Fibroblast of lung (primary cell): ENCODE data around the gene MAP1LC3C. TPM values are rescaled to one million over a fixed set of nuclear protein-coding genes. Genes with fewer than 3 reads are reported as not detected.

Experiments used
- DNase-seq, 2 donors: peaks; one replicate each; pipeline versions ENCODE4 v3.0.0 to v3.0.0-alpha.2; 2010; ENCODE audit warnings: low read depth in 2 of 2
- H2AFZ ChIP-seq: 2 replicates; pipeline ENCODE4 v1.5.1; 2012; ENCODE audit warnings: low read length, control low read depth, inconsistent platforms
- H3K27ac ChIP-seq: 2 replicates; pipeline ENCODE4 v1.5.1; 2011; ENCODE audit warnings: low read length, control low read depth; ENCODE audit not compliant: insufficient read depth
- H3K27me3 ChIP-seq: 2 replicates; pipeline ENCODE4 v1.5.1; 2011; ENCODE audit warnings: mild to moderate bottlenecking, low read length; ENCODE audit not compliant: control insufficient read depth, insufficient read depth
- H3K36me3 ChIP-seq: 2 replicates; pipeline ENCODE4 v1.5.1; 2011; ENCODE audit warnings: low read length; ENCODE audit not compliant: control insufficient read depth, insufficient read depth
- H3K4me1 ChIP-seq: 2 replicates; pipeline ENCODE4 v1.5.1; 2011; ENCODE audit warnings: low read length; ENCODE audit not compliant: control insufficient read depth, insufficient read depth; ENCODE audit errors: extremely low read depth
- H3K4me2 ChIP-seq: 2 replicates; pipeline ENCODE4 v1.5.1; 2011; ENCODE audit warnings: low read length, control low read depth; ENCODE audit not compliant: insufficient read depth; ENCODE audit errors: extremely low read depth
- H3K4me3 ChIP-seq, 4 experiments: fragments of 200-600 bp in 1 of 4; sonication (generic) in 1 of 4; replicated peaks in 1 of 4; 2 replicates each; pipeline ENCODE4 v1.5.1; 2011 to 2016; ENCODE audit warnings: low read length in 4 of 4, low read depth in 3 of 4, mild to moderate bottlenecking in 3 of 4, control low read depth in 2 of 4, inconsistent platforms in 1 of 4, mixed read lengths in 1 of 4; ENCODE audit not compliant: insufficient read depth in 1 of 4; ENCODE audit errors: control extremely low read depth in 1 of 4
- H3K79me2 ChIP-seq: 2 replicates; pipeline ENCODE4 v1.5.1; 2012; ENCODE audit warnings: mild to moderate bottlenecking, low read length, inconsistent platforms; ENCODE audit not compliant: control insufficient read depth, insufficient read depth
- H3K9ac ChIP-seq: 2 replicates; pipeline ENCODE4 v1.5.1; 2011; ENCODE audit warnings: mild to moderate bottlenecking, low read length, control low read depth; ENCODE audit not compliant: insufficient read depth
- H3K9me3 ChIP-seq: 2 replicates; pipeline ENCODE4 v1.5.1; 2012; ENCODE audit warnings: low read depth, low read length; ENCODE audit not compliant: control insufficient read depth, insufficient read depth
- H4K20me1 ChIP-seq: 2 replicates; pipeline ENCODE4 v1.5.1; 2011; ENCODE audit warnings: low read length; ENCODE audit not compliant: control insufficient read depth, insufficient read depth; ENCODE audit errors: extremely low read depth
- CTCF ChIP-seq, 2 donors: IDR thresholded peaks in 1 of 2; conservative IDR thresholded peaks in 1 of 2; 1 replicate in 1 of 2; 2 replicates in 1 of 2; pipeline ENCODE4 v1.5.1; 2011 to 2012; ENCODE audit warnings: low read length in 2 of 2, control low read depth in 1 of 2, inconsistent platforms in 1 of 2, low read depth in 1 of 2, mild to moderate bottlenecking in 1 of 2
- EZH2 ChIP-seq: IDR thresholded peaks from 2 replicates; pipeline ENCODE4 v1.5.1; 2012; ENCODE audit warnings: low read length, control low read depth, mild to moderate bottlenecking; ENCODE audit errors: missing control alignments
- polyA plus RNA-seq, 2 donors: library from polyadenylated mRNA; depleted of rRNA in 1 of 2; stranded (reverse) in 1 of 2; unstranded in 1 of 2; fragments of >200 nt; gene quantifications; 2 replicates each; pipeline ENCODE4 v1.2.1, GENCODE V29; 2011 to 2012; ENCODE audit warnings: missing spikeins in 1 of 2
- total RNA-seq: library from RNA; depleted of rRNA; stranded (reverse); fragments of >200 nt; gene quantifications from 2 replicates; pipeline ENCODE4 v1.2.1, GENCODE V29; 2014

Gene MAP1LC3C
- total and polyA plus RNA-seq, 2 donors (not counting 1 experiment from before 2014, with no cell fraction given) = 0.53 to 0.66 TPM

DNA sequence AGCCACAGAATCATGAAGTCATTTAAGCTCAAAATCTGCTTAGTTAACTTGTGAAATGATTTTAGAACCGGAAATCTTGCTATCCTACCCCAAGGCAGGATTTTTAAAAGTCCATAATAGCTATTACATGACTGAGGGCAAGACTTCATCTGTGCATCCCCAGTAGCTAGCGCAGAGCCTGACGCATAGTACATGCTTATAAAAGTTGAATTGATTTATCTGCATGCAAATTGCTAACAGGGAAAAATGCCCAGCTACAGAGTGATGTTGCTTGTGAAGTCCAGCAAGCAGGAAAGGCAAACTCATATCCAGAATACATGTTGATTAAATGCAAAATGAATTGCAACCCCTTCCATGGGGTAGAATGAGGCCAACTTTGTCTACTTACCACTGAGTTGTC is 8.1 kb upstream of the MAP1LC3C start:
- H3K27ac ChIP-seq = no peak overlapping the region
- no peak overlapping the region for H2AFZ ChIP-seq
- no peaks in the 10 kb centered on the region for H3K4me1 ChIP-seq
- H3K27me3 ChIP-seq = no peaks in the 10 kb centered on the region
- H3K36me3 ChIP-seq = no peaks in the 10 kb centered on the region
- no peaks in the 10 kb centered on the region for H3K9me3 ChIP-seq
- no peaks in the 10 kb centered on the region for H3K79me2 ChIP-seq
- TF ChIP-seq EZH2 (no peak), CTCF (conservative IDR thresholded peaks at IDR 0.05 in 1 of 2, IDR thresholded peaks at IDR 0.05 in 1 of 2; ENCODE audit: low read depth in 1 of 2, low read length in 2 of 2) (no peak)
- no peak overlapping the region for H3K9ac ChIP-seq
- H3K4me3 ChIP-seq = no peak overlapping the region
- H4K20me1 ChIP-seq = no peaks in the 10 kb centered on the region
- H3K4me2 ChIP-seq = no peak overlapping the region
- no peak for DNase-seq

DNA sequence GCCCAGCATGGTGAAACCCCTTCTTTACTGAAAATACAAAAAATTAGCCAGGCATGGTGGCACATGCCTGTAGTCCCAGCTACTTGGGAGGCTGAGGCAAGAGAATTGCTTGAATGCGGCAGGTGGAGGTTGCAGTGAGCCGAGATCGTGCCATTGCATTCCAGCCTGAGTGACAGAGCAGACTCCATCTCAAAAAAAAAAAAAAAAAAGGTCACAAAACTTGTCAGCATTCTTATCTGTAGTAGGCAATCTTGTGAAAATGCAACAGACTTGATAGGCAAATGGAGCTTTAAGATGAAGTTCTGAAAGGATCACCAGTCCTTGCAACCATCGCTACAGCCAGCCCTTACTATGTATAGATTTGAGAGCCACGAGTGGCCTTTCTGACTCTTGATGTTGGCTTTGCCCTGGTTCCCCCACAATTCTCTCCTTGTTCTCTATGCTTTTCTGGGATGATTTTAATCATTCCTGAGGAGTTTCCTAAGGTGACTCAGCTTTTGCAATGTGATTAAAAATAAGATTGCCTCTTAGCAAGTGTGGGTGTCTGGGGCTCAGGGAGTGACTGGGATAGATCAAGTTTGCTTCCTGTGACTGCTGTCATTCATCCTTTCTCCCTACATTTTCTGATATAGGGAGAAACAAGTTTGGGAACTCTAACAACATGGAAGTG is 7.1 kb upstream of the MAP1LC3C start:
- Histone ChIP-seq H3K4me2 (no peak overlapping the region), H3K9ac (no peak overlapping the region), H2AFZ (no peak overlapping the region), H3K27ac (no peak overlapping the region), H3K4me3 (no peak overlapping the region), H3K79me2 (no peaks in the 10 kb centered on the region), H3K9me3 (no peaks in the 10 kb centered on the region), H4K20me1 (no peaks in the 10 kb centered on the region), H3K4me1 (no peaks in the 10 kb centered on the region), H3K27me3 (no peaks in the 10 kb centered on the region), H3K36me3 (no peaks in the 10 kb centered on the region)
- DNase-seq = peak in 1 of 2 donors; percentile 71
- TF ChIP-seq EZH2 = no peak
- TF ChIP-seq CTCF (conservative IDR thresholded peaks at IDR 0.05 in 1 of 2, IDR thresholded peaks at IDR 0.05 in 1 of 2; ENCODE audit: low read depth in 1 of 2, low read length in 2 of 2) = no peak

DNA sequence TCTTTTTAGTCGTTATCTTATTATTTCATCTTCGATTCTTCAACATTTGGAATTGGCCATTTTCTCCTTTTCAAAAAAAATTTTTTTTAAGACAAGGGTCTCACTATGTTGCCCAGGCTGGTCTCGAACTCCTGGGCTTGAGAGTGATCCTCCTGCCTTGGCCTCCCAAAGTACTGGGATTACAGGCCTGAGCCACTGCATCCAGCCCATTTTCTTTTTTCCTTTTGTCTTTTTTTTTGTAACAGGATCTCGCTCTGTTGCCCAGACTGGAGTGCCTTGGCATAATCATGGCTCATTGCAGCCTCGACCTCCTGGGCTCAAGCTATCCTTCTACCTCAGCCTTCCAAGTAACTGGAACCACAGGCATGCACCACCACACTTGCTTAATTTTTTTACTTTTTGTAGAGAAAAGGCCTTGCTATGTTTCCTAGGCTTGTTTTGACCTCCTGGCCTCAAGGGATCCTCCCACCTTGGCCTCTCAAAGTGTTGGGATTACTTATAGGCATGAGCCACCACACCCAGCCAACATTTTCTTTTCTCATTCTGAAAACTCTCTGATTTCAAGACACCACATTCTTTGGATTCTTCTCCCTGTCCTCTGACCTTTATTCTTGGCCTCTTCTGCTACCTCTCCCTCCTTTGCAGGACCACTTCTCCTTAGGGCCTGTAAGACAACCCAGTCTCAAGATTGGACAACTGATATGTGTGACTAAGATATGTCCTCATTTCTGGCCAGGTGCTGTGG is 6.0 kb upstream of the MAP1LC3C start:
- H3K4me3 ChIP-seq = no peak overlapping the region
- H3K27ac ChIP-seq = no peak overlapping the region
- H3K9ac ChIP-seq = no peak overlapping the region
- peak in 1 of 2 donors; percentile 36 for DNase-seq
- no peaks in the 10 kb centered on the region for H3K27me3 ChIP-seq
- H2AFZ ChIP-seq = no peak overlapping the region
- H3K79me2 ChIP-seq = no peaks in the 10 kb centered on the region
- no peaks in the 10 kb centered on the region for H3K36me3 ChIP-seq
- H3K9me3 ChIP-seq = no peaks in the 10 kb centered on the region
- H3K4me2 ChIP-seq = no peak overlapping the region
- TF ChIP-seq EZH2 (no peak), CTCF (conservative IDR thresholded peaks at IDR 0.05 in 1 of 2, IDR thresholded peaks at IDR 0.05 in 1 of 2; ENCODE audit: low read depth in 1 of 2, low read length in 2 of 2) (no peak)
- H4K20me1 ChIP-seq = no peaks in the 10 kb centered on the region
- H3K4me1 ChIP-seq = no peaks in the 10 kb centered on the region
